Right kidney (tissue), 1 donor: ENCODE data around the gene WDR7.

Experiments used
- DNase-seq: peaks from one replicate; pipeline ENCODE4 v3.0.0-alpha.2; 2016

WDR7 gene

DNA sequence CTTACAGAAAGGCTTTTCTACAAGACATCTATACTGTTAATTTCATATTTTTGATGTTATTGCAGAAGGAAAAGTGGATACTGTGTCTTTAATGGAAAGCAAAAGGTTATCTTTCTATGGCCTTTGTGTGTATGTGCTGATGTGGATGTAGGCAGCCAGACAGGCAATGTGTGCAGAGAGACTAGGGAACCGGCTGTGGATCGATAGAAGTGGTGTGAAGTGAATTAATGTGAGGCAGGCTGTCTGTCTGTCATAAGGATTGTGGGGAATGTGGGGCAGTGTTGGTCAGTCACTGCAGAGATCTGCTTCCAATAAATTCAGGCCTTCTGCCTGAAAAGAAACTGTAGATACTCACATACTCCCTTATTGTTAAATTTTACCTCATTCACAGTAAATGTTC lies 156.7 kb downstream of the WDR7 start:
- DNase-seq = no peak

DNA sequence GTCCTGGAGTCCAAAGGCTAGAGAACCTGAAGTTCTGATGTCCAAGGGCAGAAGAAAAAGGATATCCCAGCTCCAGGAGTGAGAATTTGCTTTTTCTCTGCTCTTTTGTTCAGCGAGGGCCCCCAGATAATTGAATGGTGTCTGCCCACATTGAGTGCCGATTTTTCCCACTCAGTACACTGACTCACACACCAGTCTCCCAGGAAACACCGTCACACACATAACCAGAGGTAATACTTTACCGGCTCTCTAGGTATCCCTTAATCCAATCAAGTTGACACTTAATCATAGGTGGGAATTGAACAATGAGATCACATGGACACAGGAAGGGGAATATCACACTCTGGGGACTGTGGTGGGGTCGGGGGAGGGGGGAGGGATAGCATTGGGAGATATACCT lies 161.5 kb downstream of the WDR7 start:
- DNase-seq = no peak

DNA sequence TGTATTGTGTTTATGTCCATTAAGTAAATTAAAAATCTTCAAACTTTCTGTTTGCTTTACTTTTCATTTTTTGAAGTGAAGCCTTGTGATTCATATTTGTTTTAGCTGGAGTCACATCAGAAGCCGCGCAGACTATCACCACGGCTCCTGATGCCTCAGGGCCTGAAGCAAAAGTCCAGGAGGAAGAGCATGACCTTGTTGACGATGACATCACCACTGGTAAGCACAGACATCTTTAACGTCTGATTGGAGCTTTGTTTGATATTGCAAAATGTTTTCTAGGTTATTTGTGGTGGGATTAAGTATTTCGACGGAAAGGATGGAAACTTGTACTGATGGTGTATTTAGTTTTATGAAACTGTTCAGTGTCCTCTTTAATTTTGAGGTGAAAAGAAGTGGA lies 164.8 kb downstream of the WDR7 start:
- no peak for DNase-seq

DNA sequence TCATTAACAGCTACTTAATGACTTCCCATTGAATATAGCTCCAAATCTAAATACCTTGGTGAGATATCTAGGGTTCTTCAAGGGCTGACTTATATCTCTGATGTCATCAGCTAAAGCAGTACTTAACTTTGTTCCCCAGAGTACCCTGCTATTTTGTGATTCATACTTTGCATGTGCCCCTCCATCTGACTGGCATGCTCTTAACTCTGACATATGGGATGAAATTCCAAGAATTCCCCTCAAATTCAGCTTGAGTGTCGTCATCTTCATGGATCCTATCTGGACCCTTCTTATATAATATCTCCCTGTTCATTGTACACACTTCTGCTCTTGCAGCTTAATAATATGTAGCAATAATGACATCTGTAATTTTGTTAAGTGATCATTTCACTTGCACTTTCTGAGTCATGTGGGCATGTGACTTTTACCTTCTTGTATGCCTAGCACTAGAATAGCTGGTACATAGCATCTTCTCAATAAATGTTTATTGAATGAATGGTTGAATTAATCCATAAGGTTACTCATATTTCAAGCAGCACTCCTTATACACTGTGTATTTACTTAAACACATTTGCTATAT lies 172.9 kb downstream of the WDR7 start:
- DNase-seq = no peak

DNA sequence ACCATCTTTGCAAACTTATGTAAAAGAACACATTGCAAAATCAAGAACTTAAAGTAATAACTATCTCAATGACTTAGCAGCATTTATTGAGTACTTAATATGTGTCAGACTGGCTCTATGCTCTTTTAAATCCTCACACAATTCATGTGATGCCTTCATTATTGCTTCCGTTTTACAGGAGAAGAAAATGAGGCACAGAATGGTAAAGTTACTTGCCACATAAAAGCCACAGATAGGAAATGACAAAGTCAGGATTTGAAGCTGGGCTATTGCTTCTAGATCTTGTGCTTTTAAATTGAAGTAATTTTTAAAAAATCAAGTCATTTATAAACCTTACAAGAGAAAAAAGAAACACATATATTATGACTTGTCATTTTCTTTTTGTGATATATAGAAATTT lies 174.2 kb downstream of the WDR7 start:
- no peak for DNase-seq

DNA sequence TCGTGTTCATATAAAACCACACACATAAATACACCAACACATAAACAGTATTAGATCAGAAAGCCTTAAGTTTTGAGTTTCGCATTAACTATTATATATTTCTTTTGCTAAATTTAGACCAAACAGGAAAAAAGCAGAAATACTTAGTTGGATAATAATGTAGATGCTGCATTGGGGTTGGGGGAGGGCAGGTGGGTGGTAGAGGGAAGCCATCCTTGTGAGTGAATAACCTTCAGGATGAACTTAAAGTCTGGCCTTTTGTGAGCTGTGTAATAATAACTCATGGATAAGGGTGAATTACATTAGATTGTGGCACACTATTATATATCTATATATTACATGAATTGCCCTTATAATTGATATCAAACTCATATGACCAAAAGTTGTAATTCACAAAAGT lies 174.7 kb downstream of the WDR7 start:
- DNase-seq = no peak

DNA sequence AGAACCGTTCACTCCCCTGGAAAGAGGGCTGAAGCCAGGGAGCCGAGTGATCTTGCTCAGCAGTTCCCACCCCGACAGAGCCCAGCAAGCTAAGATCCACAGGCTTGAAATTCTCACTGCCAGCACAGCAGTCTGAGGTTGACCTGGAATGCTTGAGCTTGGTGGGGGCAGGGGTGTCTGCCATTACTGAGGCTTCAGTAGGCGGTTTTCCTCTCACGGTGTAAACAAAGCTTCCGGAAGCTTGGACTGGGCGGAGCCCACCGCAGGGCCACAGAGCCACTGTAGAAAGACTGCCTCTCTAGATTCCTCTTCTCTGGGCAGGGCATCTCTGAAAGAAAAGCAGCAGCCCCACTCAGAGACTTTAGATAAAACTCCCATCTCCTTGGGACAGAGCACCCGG lies 180.8 kb downstream of the WDR7 start:
- DNase-seq = no peak

DNA sequence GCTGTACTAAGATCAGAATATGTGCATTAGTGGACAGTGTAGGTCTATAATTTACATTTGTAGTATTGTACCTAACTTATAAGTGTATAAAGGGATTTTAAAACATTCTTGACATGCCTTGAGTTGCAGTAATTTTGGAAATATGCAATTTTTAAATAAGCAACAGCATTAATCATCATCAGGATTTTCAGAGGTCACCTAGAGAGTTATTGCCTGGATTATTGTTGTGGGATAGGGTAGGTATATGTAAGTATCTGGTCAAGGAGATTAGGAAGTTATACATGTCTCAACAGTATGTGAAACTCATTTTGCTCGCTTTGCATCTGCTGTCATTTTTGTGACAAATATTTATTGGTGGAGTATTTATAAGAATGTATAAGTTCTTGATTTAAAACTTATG lies 184.2 kb downstream of the WDR7 start:
- no peak for DNase-seq

DNA sequence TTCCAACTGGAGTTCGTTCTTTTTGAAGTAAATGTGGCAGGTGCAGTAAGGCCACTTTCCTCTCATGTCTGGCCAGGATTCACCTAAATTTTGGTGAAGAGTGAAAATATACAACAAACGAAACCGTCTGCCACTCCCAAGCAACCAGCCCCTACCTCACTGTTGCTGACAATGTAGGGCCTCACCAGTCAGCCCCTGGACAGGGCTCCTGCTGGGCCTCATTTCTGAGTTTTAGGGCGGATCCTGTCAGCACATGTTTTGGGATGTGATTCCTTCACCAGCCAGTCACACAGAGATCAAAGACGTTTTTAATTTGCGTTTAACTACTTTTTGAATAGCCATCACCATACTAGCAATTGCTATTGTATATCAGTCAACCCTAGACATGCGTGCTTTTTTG lies 185.0 kb downstream of the WDR7 start:
- DNase-seq = no peak

DNA sequence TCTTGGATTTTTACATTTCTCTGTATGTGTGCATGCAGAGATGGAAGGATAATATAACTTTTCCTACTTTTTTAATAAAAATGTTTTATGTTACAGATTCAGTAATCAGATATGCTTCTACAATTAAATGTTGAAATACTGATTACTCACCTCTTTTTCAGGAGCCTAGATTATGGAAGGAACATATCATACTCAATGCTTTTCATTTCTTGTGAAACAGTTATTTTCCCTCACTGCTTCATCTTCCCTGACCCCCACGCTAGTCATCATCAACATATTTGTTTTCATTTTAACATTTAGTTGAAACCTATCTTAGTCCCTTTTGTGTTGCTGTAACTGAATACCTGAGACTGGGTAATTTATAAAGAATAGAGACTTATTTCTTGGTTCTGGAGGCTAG lies 190.7 kb downstream of the WDR7 start:
- no peak for DNase-seq

DNA sequence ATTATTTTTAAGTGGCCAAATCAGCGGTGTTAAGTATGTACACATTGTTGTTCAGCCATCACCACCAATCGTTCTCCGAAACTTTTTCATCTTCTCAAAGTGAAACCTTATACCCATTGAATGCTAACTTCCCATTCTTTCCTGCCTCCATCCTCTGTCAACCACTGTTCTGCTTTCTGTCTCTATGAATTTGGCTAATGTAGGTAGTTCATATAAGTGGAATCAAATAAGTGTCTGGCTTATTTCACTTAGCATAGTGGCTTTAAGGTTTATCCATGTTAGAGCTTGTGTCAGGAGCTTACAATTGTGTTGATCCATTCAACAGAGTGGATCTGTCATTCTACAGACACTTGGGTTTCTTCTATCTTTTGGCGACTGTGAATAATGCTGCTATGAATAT lies 192.1 kb downstream of the WDR7 start:
- DNase-seq = no peak

DNA sequence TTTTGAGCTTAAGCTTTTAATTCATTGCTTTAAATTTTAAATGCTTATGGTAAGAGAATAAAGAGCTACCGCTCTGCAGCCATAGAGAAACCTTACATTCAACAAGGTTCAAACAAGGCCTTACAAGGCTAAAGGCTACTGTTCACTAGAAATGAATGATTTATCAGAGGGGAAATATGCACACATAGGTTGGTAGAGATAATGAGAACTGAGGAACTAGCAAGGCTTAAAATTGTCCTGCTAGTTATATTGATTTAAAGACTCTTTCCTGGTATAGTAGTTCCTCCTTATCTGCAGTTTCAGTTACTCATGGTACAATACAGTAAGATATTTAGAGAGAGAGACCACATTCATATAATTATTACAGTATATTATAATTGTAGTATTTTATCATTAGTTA lies 193.4 kb downstream of the WDR7 start:
- no peak for DNase-seq

DNA sequence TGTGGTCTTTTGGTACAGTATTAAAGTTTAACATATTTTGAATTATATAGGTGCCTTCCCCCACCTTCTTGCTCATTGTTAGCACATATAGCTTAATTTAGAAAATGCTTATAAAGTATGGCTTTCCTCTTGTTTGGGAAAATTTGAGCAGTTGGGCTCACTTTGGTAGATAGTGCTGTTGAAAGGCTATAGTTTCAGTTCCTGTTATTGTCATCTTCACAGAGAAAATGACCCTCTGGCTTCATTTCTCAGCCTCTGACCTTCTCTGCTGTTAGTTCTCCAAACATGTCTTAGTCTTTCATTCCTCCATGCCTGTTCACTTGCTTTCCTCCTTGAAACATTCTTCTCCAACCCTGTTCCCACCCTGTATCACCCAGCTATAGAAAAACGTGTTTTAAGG lies 200.6 kb downstream of the WDR7 start:
- no peak for DNase-seq

DNA sequence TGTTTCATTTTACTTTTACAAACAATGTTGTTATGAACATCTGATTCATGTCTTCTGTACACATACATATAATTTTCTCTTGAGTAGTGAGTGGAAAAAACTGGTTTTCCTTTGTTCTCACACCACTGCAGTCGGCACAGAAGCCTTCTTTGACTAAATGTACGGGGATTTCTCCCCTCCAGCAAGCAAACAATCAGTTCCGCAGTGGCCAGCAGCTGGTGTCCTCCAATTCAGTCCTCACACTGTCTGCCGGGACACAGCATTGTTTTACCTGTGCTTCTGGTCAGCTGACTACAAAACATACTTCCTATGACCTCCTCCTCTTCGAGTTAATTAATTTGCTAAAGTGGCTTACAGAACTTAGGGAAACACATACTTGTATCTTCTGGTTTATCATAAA lies 202.8 kb downstream of the WDR7 start:
- no peak for DNase-seq

DNA sequence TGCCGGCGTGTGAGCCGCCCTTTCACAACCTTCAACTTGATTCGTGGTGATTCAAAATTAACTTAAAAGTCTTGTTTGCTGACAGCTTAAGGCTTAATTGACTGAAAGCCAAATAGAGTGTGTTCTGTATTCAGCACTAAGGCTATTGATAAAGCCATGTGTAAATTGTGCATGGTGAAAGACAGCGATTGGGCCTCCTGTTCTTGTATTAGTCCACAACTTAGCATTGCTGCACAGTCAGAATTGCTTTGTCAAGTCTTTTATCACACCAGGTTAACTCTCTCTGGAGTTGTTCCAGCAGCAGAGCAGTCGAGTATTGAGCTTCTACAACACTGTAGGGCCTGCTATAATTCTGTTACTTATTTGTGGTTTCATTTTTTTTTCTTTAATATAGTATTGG lies 210.1 kb downstream of the WDR7 start:
- no peak for DNase-seq

DNA sequence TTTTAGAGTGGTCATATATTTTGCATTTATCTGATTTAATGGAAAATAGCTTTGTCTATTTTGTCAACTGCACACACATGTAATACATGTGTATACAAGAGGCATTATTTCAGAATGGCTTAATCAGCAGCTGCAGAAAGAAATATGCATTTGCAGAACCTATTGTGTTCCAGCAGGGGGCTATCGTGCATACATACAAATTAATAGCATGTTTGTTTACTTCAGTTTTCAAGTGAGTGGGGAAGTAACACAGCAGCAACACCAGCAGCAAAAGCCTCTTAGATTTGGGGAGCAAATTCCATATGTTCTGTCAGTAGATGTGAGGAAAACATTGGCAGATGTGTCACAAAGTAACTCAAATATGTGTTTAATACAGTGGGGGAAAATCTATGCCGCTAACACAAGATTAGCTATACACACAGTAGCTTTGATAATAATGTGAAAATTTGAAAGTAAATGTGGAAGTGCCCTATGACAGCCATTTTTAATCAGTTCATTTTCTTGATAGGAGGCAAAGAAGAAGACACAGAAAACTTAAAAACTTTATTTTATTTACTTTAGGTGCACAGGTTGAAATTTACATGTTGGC lies 218.1 kb downstream of the WDR7 start:
- no peak for DNase-seq

DNA sequence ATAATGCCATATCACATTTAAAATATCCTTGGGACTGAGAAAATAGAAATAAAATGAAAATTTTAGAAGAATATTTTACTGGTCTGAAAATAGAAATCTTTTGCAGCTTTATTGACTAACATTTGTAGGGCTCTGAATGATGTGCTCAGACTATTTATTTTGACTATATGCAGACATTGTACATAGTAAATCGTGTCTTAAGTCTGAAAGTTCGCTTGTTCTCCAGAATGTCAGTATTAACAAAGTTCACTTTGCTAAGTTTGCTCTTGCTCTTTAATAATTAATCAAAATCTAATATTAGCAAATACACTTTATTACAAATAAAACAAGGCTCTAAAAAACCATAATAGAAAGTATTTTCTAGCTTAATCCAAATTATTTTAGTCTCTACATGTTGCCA lies 219.8 kb downstream of the WDR7 start:
- no peak for DNase-seq

DNA sequence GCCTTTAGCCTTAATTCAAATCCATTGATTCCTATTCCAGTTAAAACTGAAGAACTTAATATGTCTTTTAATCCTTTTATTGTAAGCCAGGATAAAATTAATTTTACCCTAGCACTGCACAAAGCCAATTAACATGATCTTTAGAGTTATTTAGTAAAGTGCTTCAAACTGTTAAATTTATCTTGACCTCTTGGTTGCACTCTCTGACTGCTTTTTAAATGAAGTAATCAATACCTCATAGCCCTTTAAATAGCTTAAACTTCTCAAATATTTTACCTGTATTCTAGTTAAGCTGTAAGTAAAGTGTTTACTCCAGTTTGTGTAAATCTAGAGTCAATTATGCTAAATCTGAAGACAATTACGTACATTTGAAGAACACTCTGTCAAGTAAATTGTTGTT lies 221.0 kb downstream of the WDR7 start:
- DNase-seq = no peak

DNA sequence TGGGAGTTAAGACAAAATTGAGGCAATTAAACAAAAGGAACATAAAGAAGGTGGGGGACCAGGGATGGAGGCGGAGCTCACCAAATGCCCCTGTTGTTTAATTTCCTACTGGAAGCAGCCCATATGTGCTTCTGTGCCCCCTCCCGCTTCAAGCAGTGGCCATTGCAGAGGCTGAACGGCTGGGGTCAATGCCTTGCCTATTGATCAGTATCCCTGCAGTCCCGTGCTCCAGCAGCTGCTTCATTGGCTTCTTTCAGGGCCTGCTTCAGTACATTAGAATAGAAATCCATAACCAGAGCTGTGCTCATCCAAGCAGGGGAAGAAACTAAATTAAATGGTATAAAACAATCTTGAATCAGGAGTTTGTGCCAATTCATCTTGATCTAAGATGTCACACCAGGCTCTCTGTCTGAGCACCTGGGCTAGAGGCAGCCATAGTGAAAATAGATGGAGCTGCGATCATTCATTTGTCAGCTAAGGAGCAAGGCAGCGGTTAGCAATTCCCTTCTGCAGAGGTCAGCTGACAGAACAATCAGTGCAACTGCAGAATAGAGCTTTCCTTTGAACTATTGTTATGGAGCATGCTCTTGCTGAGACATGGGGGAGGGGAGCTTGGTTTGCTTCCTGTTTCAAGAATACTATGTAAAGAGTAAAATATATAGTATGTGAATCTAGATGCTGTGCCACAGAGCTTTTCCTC lies 222.4 kb downstream of the WDR7 start:
- no peak for DNase-seq

DNA sequence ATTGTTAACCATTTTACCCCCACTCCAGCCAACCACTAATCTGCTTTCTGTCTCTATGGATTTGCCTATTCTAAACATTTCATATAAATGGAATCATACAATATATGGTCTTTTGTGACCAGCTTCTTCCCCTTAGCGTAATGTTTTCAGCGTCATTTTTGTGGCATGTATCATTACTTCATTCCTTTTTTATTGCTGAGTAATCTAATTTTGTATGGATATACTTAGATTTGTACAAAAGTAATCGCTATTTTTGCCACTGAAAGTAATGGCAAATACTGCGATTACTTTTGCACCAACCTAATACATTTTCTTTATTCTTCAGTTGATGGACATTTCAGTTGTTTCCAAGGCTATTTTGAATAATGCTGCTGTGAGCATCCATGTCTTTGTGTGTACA lies 227.6 kb downstream of the WDR7 start:
- no peak for DNase-seq

DNA sequence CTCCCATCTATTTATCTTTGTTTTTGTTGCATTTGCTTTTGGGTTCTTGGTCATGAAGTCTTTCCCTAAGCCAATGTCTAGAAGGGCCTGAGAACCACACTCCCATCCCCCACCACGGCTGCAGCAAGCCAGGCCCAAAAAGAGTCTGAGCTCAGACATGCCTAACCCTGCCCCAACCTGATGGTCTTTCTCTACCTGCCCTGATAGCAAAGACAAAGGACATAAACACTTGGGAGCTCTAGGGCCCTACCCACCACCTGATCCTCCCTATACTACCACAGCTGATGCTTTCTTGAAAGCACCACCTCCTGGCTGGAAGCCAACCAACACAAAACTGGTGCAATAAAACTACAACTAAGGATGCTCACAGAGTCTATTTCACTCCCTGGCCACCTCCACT lies 233.4 kb downstream of the WDR7 start:
- DNase-seq = no peak

DNA sequence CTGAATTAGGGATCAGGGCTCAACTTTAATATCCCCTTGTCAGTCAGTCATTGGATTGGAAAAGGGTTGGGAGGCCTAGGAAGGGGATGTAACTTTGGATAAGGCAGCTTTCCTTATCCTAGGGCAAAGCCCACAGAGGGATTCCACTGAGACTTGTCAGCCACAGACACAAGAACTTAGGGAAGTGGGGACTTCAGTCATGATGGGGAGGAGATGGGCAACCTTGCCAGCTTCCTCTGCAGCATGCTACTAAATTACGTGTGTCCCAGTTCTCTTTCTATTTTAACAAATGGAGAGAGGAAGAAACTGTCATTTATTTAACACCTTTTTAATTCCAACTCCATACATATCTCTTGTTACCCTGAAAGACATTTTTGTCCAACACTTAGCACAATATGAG lies 237.8 kb downstream of the WDR7 start:
- DNase-seq = no peak

DNA sequence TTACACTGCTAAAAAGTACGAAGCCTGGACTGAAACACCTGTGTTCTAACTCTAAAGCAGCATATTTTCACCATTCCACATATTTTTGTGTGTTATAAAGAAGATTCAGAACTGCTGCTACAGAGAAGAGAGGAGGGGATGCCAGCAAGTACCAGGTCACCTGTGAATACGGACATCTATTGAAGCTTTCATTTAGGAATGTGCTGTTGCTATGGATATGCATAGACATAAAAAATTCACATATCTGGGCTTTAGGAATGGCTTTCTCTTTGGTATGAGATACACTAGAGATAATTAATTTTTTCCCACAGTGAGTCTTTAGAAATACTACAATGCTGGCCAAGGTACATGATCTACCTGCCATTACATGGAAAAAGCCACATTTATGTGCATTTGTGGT lies 238.5 kb downstream of the WDR7 start:
- DNase-seq = no peak

DNA sequence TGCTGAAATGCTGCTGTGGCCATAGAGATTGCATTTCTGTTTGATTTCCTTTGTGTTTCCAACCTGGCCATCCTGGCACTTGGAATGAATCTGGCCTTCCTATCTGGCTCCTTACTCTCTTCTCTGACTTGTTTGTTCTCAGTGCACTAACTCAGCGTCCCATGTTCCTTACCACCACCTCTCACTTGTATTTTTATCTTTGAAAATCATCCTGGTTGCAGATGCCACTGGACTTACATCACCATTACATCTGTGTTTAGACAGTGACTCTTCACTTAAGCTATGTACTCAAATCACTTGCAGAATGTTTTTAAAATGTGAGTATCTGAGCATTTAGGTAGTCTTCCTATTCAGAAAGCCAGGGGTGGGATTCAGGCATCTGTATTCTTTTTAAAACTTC lies 239.5 kb downstream of the WDR7 start:
- no peak for DNase-seq

DNA sequence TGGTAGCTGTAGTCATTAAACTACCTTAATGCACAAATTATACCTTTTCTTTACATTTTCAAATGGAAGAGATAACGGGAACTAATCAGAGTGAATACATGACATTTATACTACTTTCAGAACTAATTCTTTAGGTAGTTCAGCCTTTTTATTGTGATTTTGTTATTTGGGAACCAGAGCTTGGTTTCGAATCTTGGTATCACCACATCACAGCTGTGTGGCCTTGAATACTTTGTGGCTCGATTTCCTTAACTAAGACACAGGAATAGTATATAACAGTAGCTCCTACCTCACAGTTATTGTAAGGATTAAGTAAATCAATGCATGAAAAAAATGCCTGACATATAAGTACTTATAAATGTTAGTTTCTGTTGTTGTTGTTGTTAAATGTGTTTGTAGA lies 240.0 kb downstream of the WDR7 start:
- DNase-seq = no peak
